HepG2 (cell line): Measurements from ENCODE around the gene RCAN2. TPM values are rescaled to one million over a fixed set of nuclear protein-coding genes. Genes with fewer than 3 reads are reported as not detected.

Experiments
- DRAP1 ChIP-seq: IDR thresholded peaks from 2 replicates; pipeline ENCODE4 v1.6.1; 2016; ENCODE audit warnings: missing genetic modification reagents, missing compliant biosample characterization
- ISL2 ChIP-seq: sonication (generic); formaldehyde crosslinking; IDR thresholded peaks from 2 replicates; pipeline ENCODE4 v1.5.0; 2020; ENCODE audit warnings: missing genetic modification reagents
- KDM5A ChIP-seq: fragments of 200-600 bp; sonication (generic); IDR thresholded peaks from 2 replicates; pipeline ENCODE4 v1.7.0; 2018; ENCODE audit warnings: antibody characterized with exemption, mild to moderate bottlenecking, low read length, borderline replicate concordance
- NCOA2 ChIP-seq: sonication (generic); formaldehyde crosslinking; IDR thresholded peaks from 2 replicates; pipeline ENCODE4 v1.8.0; 2022; ENCODE audit warnings: inconsistent platforms
- TFE3 ChIP-seq: IDR thresholded peaks from 2 replicates; pipeline ENCODE4 v1.6.1; 2016
- ZBTB40 ChIP-seq, 2 experiments: fragments of 450-650 bp in 1 of 2; sonication (generic) in 1 of 2; formaldehyde crosslinking in 1 of 2; IDR thresholded peaks; 2 replicates each; pipeline versions ENCODE4 v1.6.1 to v1.8.0; 2016 to 2022; ENCODE audit warnings: antibody characterized with exemption in 1 of 2, mild to moderate bottlenecking in 1 of 2, missing genetic modification reagents in 1 of 2
- ZNF75D ChIP-seq: sonication (generic); formaldehyde crosslinking; IDR thresholded peaks from 2 replicates; pipeline ENCODE4 v1.8.1; 2023; ENCODE audit warnings: missing genetic modification reagents, mild to moderate bottlenecking, borderline replicate concordance
- ZNF761 ChIP-seq: sonication (generic); formaldehyde crosslinking; conservative IDR thresholded peaks from 2 replicates; pipeline ENCODE4 v1.4.0; 2020; ENCODE audit warnings: mild to moderate bottlenecking, missing genetic modification reagents
- polyA plus RNA-seq, 8 experiments: library from polyadenylated mRNA; depleted of rRNA in 3 of 8; stranded (reverse) in 7 of 8; unstranded in 1 of 8; fragments of >200 nt; fragmentation: Illumina TruSeq in 4 of 8; extraction: Trizol in 4 of 8; gene quantifications; 2 replicates each; pipeline versions ENCODE4 v1.2.1 to v1.2.3, GENCODE V29; 2011 to 2016; ENCODE audit warnings: low read depth in 4 of 8, missing spikeins in 1 of 8, mixed read lengths in 1 of 8; ENCODE audit not compliant: insufficient read depth in 1 of 8
- total RNA-seq, 5 experiments: library from RNA; depleted of rRNA; stranded (reverse); fragments of >200 nt; fragmentation: Illumina TruSeq; extraction: Trizol; gene quantifications; 2 replicates each; pipeline ENCODE4 v1.2.3, GENCODE V29; 2016; ENCODE audit warnings: low read depth in 1 of 5
- TF ChIP-seq, protein P1 (sequence below): sonication (generic); formaldehyde crosslinking; IDR thresholded peaks from 2 replicates; pipeline ENCODE4 v1.5.0; 2020; ENCODE audit warnings: mild to moderate bottlenecking, missing genetic modification reagents
- TF ChIP-seq, protein P2 (sequence below): sonication (generic); formaldehyde crosslinking; IDR thresholded peaks from 2 replicates; pipeline ENCODE4 v1.4.0; 2020; ENCODE audit warnings: mild to moderate bottlenecking, missing genetic modification reagents
- TF ChIP-seq, protein P3 (sequence below): sonication (generic); formaldehyde crosslinking; IDR thresholded peaks from 2 replicates; pipeline ENCODE4 v1.9.0; 2021; ENCODE audit warnings: missing genetic modification reagents, mild to moderate bottlenecking, borderline replicate concordance

RCAN2 gene
- total and polyA plus RNA-seq, 2 of the 13 experiments (the other 11 are each of a cell fraction or from before 2014, with no cell fraction given): not detected

DNA sequence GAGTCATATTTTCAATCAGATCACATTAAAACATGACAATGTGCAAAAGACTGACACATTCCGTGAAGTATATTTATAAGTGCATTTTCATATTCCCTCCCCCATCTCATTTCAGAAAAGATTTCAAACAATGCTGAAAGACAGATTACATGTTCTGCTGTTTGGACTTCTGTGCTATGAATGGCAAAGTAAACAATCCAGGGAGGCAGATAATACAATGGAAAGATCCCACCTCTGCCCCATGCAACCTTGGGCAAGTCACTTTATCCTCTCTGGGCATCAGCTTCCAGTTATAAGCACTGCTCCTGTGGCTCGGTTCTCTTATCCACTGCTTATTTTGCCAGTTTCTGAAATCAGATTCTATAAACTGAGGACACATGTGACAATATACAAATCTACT lies 110.2 kb downstream of the RCAN2 start (continued):
- TF ChIP-seq, protein P1, sequence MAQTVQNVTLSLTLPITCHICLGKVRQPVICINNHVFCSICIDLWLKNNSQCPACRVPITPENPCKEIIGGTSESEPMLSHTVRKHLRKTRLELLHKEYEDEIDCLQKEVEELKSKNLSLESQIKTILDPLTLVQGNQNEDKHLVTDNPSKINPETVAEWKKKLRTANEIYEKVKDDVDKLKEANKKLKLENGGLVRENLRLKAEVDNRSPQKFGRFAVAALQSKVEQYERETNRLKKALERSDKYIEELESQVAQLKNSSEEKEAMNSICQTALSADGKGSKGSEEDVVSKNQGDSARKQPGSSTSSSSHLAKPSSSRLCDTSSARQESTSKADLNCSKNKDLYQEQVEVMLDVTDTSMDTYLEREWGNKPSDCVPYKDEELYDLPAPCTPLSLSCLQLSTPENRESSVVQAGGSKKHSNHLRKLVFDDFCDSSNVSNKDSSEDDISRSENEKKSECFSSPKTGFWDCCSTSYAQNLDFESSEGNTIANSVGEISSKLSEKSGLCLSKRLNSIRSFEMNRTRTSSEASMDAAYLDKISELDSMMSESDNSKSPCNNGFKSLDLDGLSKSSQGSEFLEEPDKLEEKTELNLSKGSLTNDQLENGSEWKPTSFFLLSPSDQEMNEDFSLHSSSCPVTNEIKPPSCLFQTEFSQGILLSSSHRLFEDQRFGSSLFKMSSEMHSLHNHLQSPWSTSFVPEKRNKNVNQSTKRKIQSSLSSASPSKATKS (CRISPR knock-in tag): no peak
- TF ChIP-seq TFE3 (CRISPR knock-in tag) (no peak), ZBTB40 (IDR thresholded peaks at IDR 0.05) (no peak), ZBTB40 (CRISPR knock-in tag; IDR thresholded peaks at IDR 0.05) (no peak), ISL2 (CRISPR knock-in tag) (0 out of 2 replicates have a peak, but pooled peaks have one; percentile 29), ZNF761 (CRISPR knock-in tag) (no peak), DRAP1 (no peak), NCOA2 (CRISPR knock-in tag) (peak; percentile 52), ZNF75D (CRISPR knock-in tag) (no peak), KDM5A (no peak)
- TF ChIP-seq, protein P2, sequence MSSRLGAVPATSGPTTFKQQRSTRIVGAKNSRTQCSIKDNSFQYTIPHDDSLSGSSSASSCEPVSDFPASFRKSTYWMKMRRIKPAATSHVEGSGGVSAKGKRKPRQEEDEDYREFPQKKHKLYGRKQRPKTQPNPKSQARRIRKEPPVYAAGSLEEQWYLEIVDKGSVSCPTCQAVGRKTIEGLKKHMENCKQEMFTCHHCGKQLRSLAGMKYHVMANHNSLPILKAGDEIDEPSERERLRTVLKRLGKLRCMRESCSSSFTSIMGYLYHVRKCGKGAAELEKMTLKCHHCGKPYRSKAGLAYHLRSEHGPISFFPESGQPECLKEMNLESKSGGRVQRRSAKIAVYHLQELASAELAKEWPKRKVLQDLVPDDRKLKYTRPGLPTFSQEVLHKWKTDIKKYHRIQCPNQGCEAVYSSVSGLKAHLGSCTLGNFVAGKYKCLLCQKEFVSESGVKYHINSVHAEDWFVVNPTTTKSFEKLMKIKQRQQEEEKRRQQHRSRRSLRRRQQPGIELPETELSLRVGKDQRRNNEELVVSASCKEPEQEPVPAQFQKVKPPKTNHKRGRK: no peak
- TF ChIP-seq, protein P3, sequence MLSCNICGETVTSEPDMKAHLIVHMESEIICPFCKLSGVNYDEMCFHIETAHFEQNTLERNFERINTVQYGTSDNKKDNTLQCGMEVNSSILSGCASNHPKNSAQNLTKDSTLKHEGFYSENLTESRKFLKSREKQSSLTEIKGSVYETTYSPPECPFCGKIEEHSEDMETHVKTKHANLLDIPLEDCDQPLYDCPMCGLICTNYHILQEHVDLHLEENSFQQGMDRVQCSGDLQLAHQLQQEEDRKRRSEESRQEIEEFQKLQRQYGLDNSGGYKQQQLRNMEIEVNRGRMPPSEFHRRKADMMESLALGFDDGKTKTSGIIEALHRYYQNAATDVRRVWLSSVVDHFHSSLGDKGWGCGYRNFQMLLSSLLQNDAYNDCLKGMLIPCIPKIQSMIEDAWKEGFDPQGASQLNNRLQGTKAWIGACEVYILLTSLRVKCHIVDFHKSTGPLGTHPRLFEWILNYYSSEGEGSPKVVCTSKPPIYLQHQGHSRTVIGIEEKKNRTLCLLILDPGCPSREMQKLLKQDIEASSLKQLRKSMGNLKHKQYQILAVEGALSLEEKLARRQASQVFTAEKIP (CRISPR knock-in tag): no peak
